T-helper 17 cell (primary cell): ENCODE data around the gene BOK. TPM values are rescaled to one million over a fixed set of nuclear protein-coding genes. Genes with fewer than 3 reads are reported as not detected.

Source experiments
- ATAC-seq: fragments of 150-1000 bp; cut with Tn5 transposase; 2 replicates; pipeline ENCODE4 v1.10.0; 2021; ENCODE audit warnings: mild to moderate bottlenecking, moderate library complexity
- DNase-seq, 3 donors: peaks; one replicate each; pipeline versions ENCODE4 v3.0.0 to v3.0.0-alpha.2; 2020 to 2021
- H3K9me3 ChIP-seq: one replicate; pipeline ENCODE4 v1.7.0; 2013; ENCODE audit warnings: low read length, mild to moderate bottlenecking; ENCODE audit not compliant: control insufficient read depth, poor library complexity, severe bottlenecking
- H3K27ac Mint-ChIP-seq: one replicate; pipeline ENCODE4 v1.8.0; 2022; ENCODE audit warnings: mild to moderate bottlenecking, moderate library complexity, mixed read lengths
- H3K27me3 Mint-ChIP-seq: one replicate; pipeline ENCODE4 v1.8.0; 2022; ENCODE audit warnings: mixed read lengths
- H3K36me3 Mint-ChIP-seq: one replicate; pipeline ENCODE4 v1.8.0; 2022; ENCODE audit warnings: low read depth, mixed read lengths
- H3K4me1 Mint-ChIP-seq: one replicate; pipeline ENCODE4 v1.8.0; 2022; ENCODE audit warnings: mild to moderate bottlenecking, mixed read lengths
- H3K4me3 Mint-ChIP-seq: one replicate; pipeline ENCODE4 v1.8.0; 2022; ENCODE audit warnings: mild to moderate bottlenecking, moderate library complexity, mixed read lengths
- total RNA-seq, 4 donors: library from RNA in 2 of 4; stranded (reverse) in 2 of 4; gene quantifications; one replicate each; pipeline ENCODE4 v1.2.3 and lab custom pipeline; 2022 to 2026

Gene BOK
- total RNA-seq, 2 donors from 2014 or later = not detected

GRCh38 chr2:241545106-241545505 is 13.4 kb upstream of the BOK start:
- H3K27ac Mint-ChIP-seq = no peak overlapping the region
- no peak for ATAC-seq
- no peaks in the 10 kb centered on the region for H3K9me3 ChIP-seq
- DNase-seq = no peak
- H3K4me1 Mint-ChIP-seq = no peaks in the 10 kb centered on the region
- peaks cover 35% of the 10 kb centered on the region for H3K27me3 Mint-ChIP-seq
- no peak overlapping the region for H3K4me3 Mint-ChIP-seq
- H3K36me3 Mint-ChIP-seq = peaks cover 3% of the 10 kb centered on the region

GRCh38 chr2:241545523-241546473 is 12.7 kb upstream of the BOK start:
- H3K27ac Mint-ChIP-seq = no peak overlapping the region
- H3K9me3 ChIP-seq = no peaks in the 10 kb centered on the region
- H3K36me3 Mint-ChIP-seq = peaks cover 3% of the 10 kb centered on the region
- ATAC-seq (no peak), DNase-seq (no peak)
- H3K4me1 Mint-ChIP-seq = no peaks in the 10 kb centered on the region
- H3K4me3 Mint-ChIP-seq = no peak overlapping the region
- H3K27me3 Mint-ChIP-seq = peaks cover 33% of the 10 kb centered on the region

- DNase-seq (no peak), ATAC-seq (no peak)
- no peaks in the 10 kb centered on the region for H3K9me3 ChIP-seq
- Mint-ChIP-seq H3K4me3 (no peak overlapping the region), H3K4me1 (no peaks in the 10 kb centered on the region), H3K27ac (no peak overlapping the region), H3K27me3 (peaks cover 41% of the 10 kb centered on the region), H3K36me3 (peaks cover 3% of the 10 kb centered on the region)
These were observed 11.6 kb upstream of the BOK start for GRCh38 chr2:241546771-241547498.

GRCh38 chr2:241547781-241548450 is 10.6 kb upstream of the BOK start:
- no peaks in the 10 kb centered on the region for H3K4me1 Mint-ChIP-seq

DNA sequence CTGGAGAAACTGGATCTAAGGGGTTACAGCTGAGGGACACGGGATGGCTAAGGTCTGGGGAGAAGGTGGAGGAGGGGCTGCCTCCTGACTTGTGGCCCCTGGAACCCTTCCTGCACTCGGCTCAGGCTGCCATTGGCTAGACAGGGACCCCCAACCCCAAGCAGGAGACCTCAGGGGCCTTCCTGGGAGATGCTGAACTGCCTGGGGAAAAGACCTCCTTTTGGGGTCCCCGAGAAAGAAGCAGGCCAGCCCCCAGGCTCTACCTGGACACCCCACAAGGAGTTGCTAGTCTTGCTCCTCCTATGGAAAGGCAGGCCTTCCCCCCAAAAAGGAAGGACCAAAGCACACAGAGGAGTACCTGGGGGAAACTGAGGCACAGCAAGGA is 10.1 kb upstream of the BOK start:
- no peak for DNase-seq

More at GRCh38 chr2:241547781-241548450, 10.6 kb upstream of the BOK start:
- ATAC-seq = no peak
- H3K9me3 ChIP-seq = no peaks in the 10 kb centered on the region
- no peak for DNase-seq
- Mint-ChIP-seq H3K27ac (no peak overlapping the region), H3K36me3 (peaks cover 3% of the 10 kb centered on the region), H3K4me3 (no peak overlapping the region), H3K27me3 (peaks cover 42% of the 10 kb centered on the region)

DNA sequence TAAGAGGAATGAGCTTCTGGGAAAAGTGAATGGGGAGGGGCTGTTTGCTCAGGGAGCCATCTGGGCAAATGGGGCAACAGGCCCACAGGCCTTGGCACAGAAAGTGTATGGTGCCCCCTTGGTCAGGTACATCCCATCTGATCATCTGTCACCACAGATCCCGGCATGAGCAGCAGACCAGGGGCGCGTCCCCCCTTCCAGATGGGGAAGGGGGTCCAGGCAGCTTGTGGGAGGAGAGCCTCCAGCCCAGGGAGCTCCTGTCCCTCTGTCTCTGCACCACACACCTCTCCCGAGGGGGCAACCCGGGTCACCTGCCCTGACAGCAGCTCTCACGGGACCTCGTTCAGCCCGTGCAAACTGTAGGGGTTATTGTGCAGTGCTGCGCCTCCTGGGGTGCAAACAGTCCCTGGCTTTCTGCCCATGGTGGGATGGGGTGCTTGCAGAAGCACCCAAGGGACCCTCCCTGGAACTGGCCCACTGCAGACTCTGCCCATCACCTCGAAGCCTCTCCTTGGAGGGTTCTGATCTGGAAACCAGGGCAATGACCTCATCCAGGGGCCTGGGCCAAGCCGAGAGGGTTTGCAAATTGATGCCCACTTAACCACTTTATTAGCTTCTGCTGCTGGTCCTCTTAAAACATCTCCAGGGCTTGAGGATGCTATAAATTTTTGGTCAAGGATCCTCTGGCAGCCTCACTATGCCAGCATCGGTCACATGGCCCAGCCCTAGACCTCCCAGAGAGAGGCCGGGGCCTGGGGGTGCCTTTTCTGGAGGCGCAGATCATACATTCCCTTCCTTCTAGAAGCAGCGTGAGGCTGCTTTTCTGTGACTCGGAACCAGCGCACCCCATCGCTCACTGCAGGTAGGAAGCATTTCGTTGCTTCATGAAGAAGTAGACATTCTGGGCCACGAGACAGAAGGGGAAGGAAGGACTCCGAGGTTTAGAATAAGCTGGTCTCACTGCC is 7.6 kb upstream of the BOK start:
- DNase-seq = no peak
- H3K27me3 Mint-ChIP-seq = peaks cover 56% of the 10 kb centered on the region
- H3K4me3 Mint-ChIP-seq = no peak overlapping the region
- peaks cover 3% of the 10 kb centered on the region for H3K36me3 Mint-ChIP-seq
- ATAC-seq = no peak
- no peaks in the 10 kb centered on the region for H3K9me3 ChIP-seq
- peaks cover 2% of the 10 kb centered on the region for H3K4me1 Mint-ChIP-seq
- H3K27ac Mint-ChIP-seq = no peak overlapping the region

More for the DNA sequence above, 10.1 kb upstream of the BOK start:
- Mint-ChIP-seq H3K4me3 (no peak overlapping the region), H3K4me1 (no peaks in the 10 kb centered on the region), H3K36me3 (peaks cover 3% of the 10 kb centered on the region), H3K27ac (no peak overlapping the region), H3K27me3 (peaks cover 41% of the 10 kb centered on the region)
- no peak for ATAC-seq
- H3K9me3 ChIP-seq = no peaks in the 10 kb centered on the region

DNA sequence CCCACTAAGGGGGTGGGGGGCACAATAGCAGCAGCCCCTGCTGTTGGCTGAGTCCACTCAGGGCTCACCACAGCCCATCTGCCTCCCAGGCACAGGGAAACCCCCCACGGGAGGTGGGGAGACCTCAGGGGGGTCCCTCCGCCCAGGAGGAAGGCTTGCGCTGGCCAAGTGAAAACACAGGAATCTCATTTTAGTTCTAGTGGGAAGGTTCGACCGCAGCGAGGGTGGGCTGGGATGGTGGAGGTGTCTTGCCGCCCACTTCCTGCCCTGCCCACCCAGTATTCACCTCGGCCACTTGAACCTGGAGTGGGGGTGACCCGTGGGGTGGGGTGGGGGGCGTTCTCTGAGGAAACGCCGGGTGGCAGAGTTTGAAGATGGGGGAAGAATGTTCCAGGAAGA is 6.9 kb upstream of the BOK start:
- no peak overlapping the region for H3K4me3 Mint-ChIP-seq
- DNase-seq (no peak), ATAC-seq (no peak)
- no peak overlapping the region for H3K27ac Mint-ChIP-seq
- H3K27me3 Mint-ChIP-seq = peaks cover 56% of the 10 kb centered on the region
- peaks cover 3% of the 10 kb centered on the region for H3K36me3 Mint-ChIP-seq
- H3K4me1 Mint-ChIP-seq = peaks cover 2% of the 10 kb centered on the region
- no peaks in the 10 kb centered on the region for H3K9me3 ChIP-seq

DNA sequence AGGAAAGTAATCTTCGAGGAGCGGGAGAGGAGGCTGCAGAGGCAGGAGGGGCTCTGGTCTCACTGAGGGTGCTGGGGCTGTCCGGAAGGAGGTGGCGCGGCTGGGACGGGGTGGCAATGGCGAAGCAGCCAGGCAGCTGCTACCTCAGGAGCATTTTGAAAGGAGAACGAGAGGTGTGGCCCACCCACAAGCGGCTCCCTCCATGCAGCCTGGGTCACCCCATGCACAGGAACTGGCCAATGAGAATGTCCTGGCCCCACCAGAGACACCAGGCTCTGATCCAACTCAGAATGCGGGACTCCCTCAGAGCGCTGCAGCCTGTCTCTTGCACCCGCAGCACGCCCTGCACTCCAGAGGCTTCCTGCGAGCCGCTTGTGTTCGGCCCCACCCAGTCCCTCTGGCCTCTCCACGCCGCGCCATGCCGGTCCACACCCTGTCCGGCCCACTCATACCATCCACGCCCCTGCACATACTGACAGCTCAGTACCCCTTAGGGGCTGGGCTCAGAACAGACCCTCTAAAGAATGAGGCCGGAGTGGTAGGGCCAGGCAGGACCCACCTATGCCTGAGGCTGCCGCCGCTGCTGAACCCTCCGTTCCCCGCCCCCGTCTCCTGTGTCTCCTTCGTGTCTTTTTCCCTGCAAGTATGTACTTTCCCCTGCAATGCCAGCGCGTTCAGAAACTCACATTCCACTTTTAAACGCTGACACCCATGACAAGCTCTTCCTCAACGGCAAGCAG is 6.4 kb upstream of the BOK start:
- Mint-ChIP-seq H3K4me1 (peaks cover 2% of the 10 kb centered on the region), H3K27ac (no peak overlapping the region)

GRCh38 chr2:241553512-241553830 is 5.1 kb upstream of the BOK start:
- no peak overlapping the region for H3K4me3 Mint-ChIP-seq
- H3K27me3 Mint-ChIP-seq = peaks cover 64% of the 10 kb centered on the region
- peaks cover 5% of the 10 kb centered on the region for H3K4me1 Mint-ChIP-seq
- H3K36me3 Mint-ChIP-seq = no peaks in the 10 kb centered on the region
- H3K9me3 ChIP-seq = no peaks in the 10 kb centered on the region
- H3K27ac Mint-ChIP-seq = no peak overlapping the region
- DNase-seq = no peak
- ATAC-seq = no peak

More for the DNA sequence above, 6.4 kb upstream of the BOK start:
- DNase-seq (no peak), ATAC-seq (no peak)
- H3K9me3 ChIP-seq = no peaks in the 10 kb centered on the region
- Mint-ChIP-seq H3K36me3 (peaks cover 1% of the 10 kb centered on the region), H3K4me3 (no peak overlapping the region), H3K27me3 (peaks cover 56% of the 10 kb centered on the region)

DNA sequence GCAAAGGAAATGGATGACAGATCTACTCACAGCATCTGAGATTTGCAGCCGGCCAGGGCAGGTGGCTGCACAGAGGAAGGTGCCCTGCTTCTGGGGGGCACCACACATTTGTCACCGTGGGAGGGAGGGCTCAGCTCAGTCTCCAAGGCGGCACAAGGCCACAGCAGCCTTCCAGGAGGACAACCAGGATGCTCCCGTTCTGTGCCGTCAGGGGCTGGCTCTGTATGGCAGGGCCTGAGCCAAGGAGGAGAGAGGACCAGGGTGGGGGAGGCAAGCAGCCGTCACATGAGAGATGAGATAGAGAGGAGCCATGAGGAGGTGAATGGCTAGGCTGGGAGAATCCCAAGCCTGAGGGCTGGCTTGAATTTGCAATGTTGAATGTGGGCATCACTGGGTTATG is 4.6 kb upstream of the BOK start:
- H3K36me3 Mint-ChIP-seq = no peaks in the 10 kb centered on the region
- H3K4me1 Mint-ChIP-seq = peaks cover 5% of the 10 kb centered on the region
- no peak overlapping the region for H3K4me3 Mint-ChIP-seq
- H3K27me3 Mint-ChIP-seq = peaks cover 61% of the 10 kb centered on the region
- H3K27ac Mint-ChIP-seq = no peak overlapping the region
- ATAC-seq (no peak), DNase-seq (no peak)
- H3K9me3 ChIP-seq = no peaks in the 10 kb centered on the region

- H3K4me3 Mint-ChIP-seq = no peak overlapping the region
- DNase-seq (no peak), ATAC-seq (no peak)
- H3K27ac Mint-ChIP-seq = no peak overlapping the region
- peaks cover 54% of the 10 kb centered on the region for H3K27me3 Mint-ChIP-seq
- no peaks in the 10 kb centered on the region for H3K9me3 ChIP-seq
- peaks cover 5% of the 10 kb centered on the region for H3K4me1 Mint-ChIP-seq
- no peaks in the 10 kb centered on the region for H3K36me3 Mint-ChIP-seq
These were observed 3.8 kb upstream of the BOK start for GRCh38 chr2:241554610-241555322.
